Neural cell (in vitro differentiated cells): ENCODE measurements around the gene CUX1. TPM values are rescaled to one million over a fixed set of nuclear protein-coding genes. Genes with fewer than 3 reads are reported as not detected.

Source experiments
- H2AFZ ChIP-seq: fragments of 200-600, 300-800 bp; sonication (generic), shearing (Covaris generic); 2 replicates; pipeline ENCODE4 v1.6.0; 2014; ENCODE audit warnings: low read depth, mild to moderate bottlenecking, antibody characterized with exemption, low read length, moderate library complexity
- H3F3A ChIP-seq: fragments of 200-600 bp; shearing (Covaris generic); 2 replicates; pipeline ENCODE4 v1.6.1; 2016; ENCODE audit warnings: mild to moderate bottlenecking, moderate library complexity, mixed read lengths, antibody characterized with exemption, low read length; ENCODE audit not compliant: insufficient read depth, poor library complexity, severe bottlenecking
- H3K27ac ChIP-seq: fragments of 200-600, 300-800 bp; sonication (generic), shearing (Covaris generic); 2 replicates; pipeline ENCODE4 v1.5.1; 2014; ENCODE audit warnings: mild to moderate bottlenecking, low read length, moderate library complexity
- H3K27me3 ChIP-seq: fragments of 300-800, 200-600 bp; sonication (generic), shearing (Covaris generic); 2 replicates; pipeline ENCODE4 v1.6.0; 2014; ENCODE audit warnings: mild to moderate bottlenecking, low read depth, low read length, moderate library complexity; ENCODE audit not compliant: insufficient read depth
- H3K36me3 ChIP-seq: fragments of 300-800, 200-600 bp; sonication (generic), shearing (Covaris generic); 2 replicates; pipeline ENCODE4 v1.5.1; 2014; ENCODE audit warnings: mild to moderate bottlenecking, antibody characterized with exemption, low read length, moderate library complexity; ENCODE audit not compliant: insufficient read depth
- H3K4me2 ChIP-seq: fragments of 300-800, 200-600 bp; sonication (generic), shearing (Covaris generic); 2 replicates; pipeline ENCODE4 v1.6.0; 2014; ENCODE audit warnings: mild to moderate bottlenecking, low read length
- H3K4me3 ChIP-seq: fragments of 300-800, 200-600 bp; sonication (generic), shearing (Covaris generic); 2 replicates; pipeline ENCODE4 v1.5.1; 2014; ENCODE audit warnings: mild to moderate bottlenecking, low read length, moderate library complexity
- H3K79me2 ChIP-seq: fragments of 200-600 bp; shearing (Covaris generic); replicated peaks from 2 replicates; pipeline ENCODE4 v1.6.0; 2014; ENCODE audit warnings: mild to moderate bottlenecking, low read length, moderate library complexity; ENCODE audit not compliant: insufficient read depth
- H3K9ac ChIP-seq: fragments of 300-800, 200-600 bp; sonication (generic), shearing (Covaris generic); 2 replicates; pipeline ENCODE4 v1.6.1; 2016; ENCODE audit warnings: mild to moderate bottlenecking, low read length, mixed read lengths
- H3K9me2 ChIP-seq: fragments of 200-600 bp; shearing (Covaris generic); 2 replicates; pipeline ENCODE4 v1.6.1; 2016; ENCODE audit warnings: mild to moderate bottlenecking, low read length, mixed read lengths; ENCODE audit not compliant: insufficient read depth
- H3K9me3 ChIP-seq: fragments of 200-600, 300-800 bp; sonication (generic), shearing (Covaris generic); 2 replicates; pipeline ENCODE4 v1.6.1; 2016; ENCODE audit warnings: mild to moderate bottlenecking, mixed run types, low read length, moderate library complexity, mixed read lengths
- H4K20me1 ChIP-seq: fragments of 200-600 bp; shearing (Covaris generic); 2 replicates; pipeline ENCODE4 v1.6.1; 2016; ENCODE audit warnings: mild to moderate bottlenecking, mixed run types; ENCODE audit not compliant: insufficient read depth
- CTCF ChIP-seq: fragments of 450-650 bp; IDR thresholded peaks from 2 replicates; pipeline ENCODE4 v1.5.1; 2014; ENCODE audit warnings: antibody characterized with exemption, mild to moderate bottlenecking, moderate library complexity; ENCODE audit not compliant: poor library complexity, severe bottlenecking
- EP300 ChIP-seq: fragments of 450-650 bp; conservative IDR thresholded peaks from 2 replicates; pipeline ENCODE4 v1.6.1; 2014; ENCODE audit warnings: antibody characterized with exemption, mild to moderate bottlenecking, moderate library complexity; ENCODE audit not compliant: poor library complexity, severe bottlenecking
- EZH2 ChIP-seq: fragments of 200-600, 300-800 bp; shearing (Covaris generic), sonication (generic); IDR thresholded peaks from 2 replicates; pipeline ENCODE4 v1.6.1; 2014; ENCODE audit warnings: antibody characterized with exemption, low read length, borderline replicate concordance, mild to moderate bottlenecking; ENCODE audit not compliant: insufficient read depth, poor library complexity, severe bottlenecking
- MXI1 ChIP-seq: fragments of 450-650 bp; conservative IDR thresholded peaks from 2 replicates; pipeline ENCODE4 v1.6.1; 2014; ENCODE audit warnings: antibody characterized with exemption, mild to moderate bottlenecking; ENCODE audit not compliant: poor library complexity, severe bottlenecking
- POLR2AphosphoS5 ChIP-seq: IDR thresholded peaks from 2 replicates; pipeline ENCODE4 v1.6.1; 2012
- RAD21 ChIP-seq: fragments of 450-650 bp; conservative IDR thresholded peaks from 2 replicates; pipeline ENCODE4 v1.6.1; 2014; ENCODE audit warnings: antibody characterized with exemption, mild to moderate bottlenecking, moderate library complexity
- REST ChIP-seq: IDR thresholded peaks from 2 replicates; pipeline ENCODE4 v1.6.1; 2012; ENCODE audit warnings: borderline replicate concordance
- SMC3 ChIP-seq: fragments of 450-650 bp; conservative IDR thresholded peaks from 2 replicates; pipeline ENCODE4 v1.6.1; 2014; ENCODE audit warnings: antibody characterized with exemption, mild to moderate bottlenecking, moderate library complexity; ENCODE audit not compliant: poor library complexity
- TAF1 ChIP-seq: IDR thresholded peaks from 2 replicates; pipeline ENCODE4 v1.6.1; 2012; ENCODE audit warnings: low read depth
- polyA plus RNA-seq: library from polyadenylated mRNA; depleted of rRNA; stranded (reverse); fragments of >200 nt; gene quantifications from 2 replicates; pipeline ENCODE4 v1.2.3, GENCODE V29; 2014

Gene CUX1
- polyA plus RNA-seq, 1 donor from 2014 or later: 26.6 TPM

- no peaks in the 10 kb centered on the region for H3K27me3 ChIP-seq
- H3K79me2 ChIP-seq: no peaks in the 10 kb centered on the region
- no peaks in the 10 kb centered on the region for H3K36me3 ChIP-seq
- H4K20me1 ChIP-seq: no peaks in the 10 kb centered on the region
- TF ChIP-seq TAF1 (no peak), CTCF (no peak), REST (no peak), EZH2 (no peak), RAD21 (no peak), SMC3 (no peak), MXI1 (no peak), EP300 (no peak), POLR2AphosphoS5 (no peak)
- H2AFZ ChIP-seq: no peak overlapping the region
- H3F3A ChIP-seq: no peaks in the 10 kb centered on the region
- H3K4me2 ChIP-seq: no peak overlapping the region
- no peak overlapping the region for H3K4me3 ChIP-seq
- H3K9me2 ChIP-seq: no peaks in the 10 kb centered on the region
- no peaks in the 10 kb centered on the region for H3K9me3 ChIP-seq
- H3K9ac ChIP-seq: no peak overlapping the region
- H3K27ac ChIP-seq: no peak overlapping the region
These were observed 301.8 kb downstream of the CUX1 start for GRCh38 chr7:102119213-102119651.

GRCh38 chr7:102119925-102120324 lies 302.5 kb downstream of the CUX1 start:
- Histone ChIP-seq H3K9me2 (no peaks in the 10 kb centered on the region), H3K27ac (no peak overlapping the region), H3K4me2 (no peak overlapping the region), H3K79me2 (no peaks in the 10 kb centered on the region), H3K9ac (no peak overlapping the region), H2AFZ (no peak overlapping the region), H3K9me3 (no peaks in the 10 kb centered on the region), H3K4me3 (no peak overlapping the region), H4K20me1 (no peaks in the 10 kb centered on the region), H3F3A (no peaks in the 10 kb centered on the region), H3K36me3 (no peaks in the 10 kb centered on the region), H3K27me3 (no peaks in the 10 kb centered on the region)
- no peak for TF ChIP-seq SMC3
- no peak for TF ChIP-seq EZH2
- no peak for TF ChIP-seq RAD21
- no peak for TF ChIP-seq CTCF
- no peak for TF ChIP-seq REST
- no peak for TF ChIP-seq TAF1
- no peak for TF ChIP-seq POLR2AphosphoS5
- TF ChIP-seq MXI1: no peak
- TF ChIP-seq EP300: no peak
